Motor neuron (in vitro differentiated cells): ENCODE data around the gene ODR4. TPM values are rescaled to one million over a fixed set of nuclear protein-coding genes. Genes with fewer than 3 reads are reported as not detected.
A peak's percentile ranks its signal among the peaks of the same experiment; 100 is the strongest.
"Not testable (repeated sequence)": the region's sequence is repeated elsewhere in the genome, so short reads cannot be mapped to it uniquely, and the experiment has no call there.

ENCODE experiments used
- ATAC-seq, 8 experiments: fragments of 200-7000 bp; cut with Tn5 transposase; replicated peaks in 6 of 8; 2 replicates each; pipeline ENCODE4 v1.8.0; 2021; ENCODE audit warnings: mild to moderate bottlenecking in 8 of 8, moderate library complexity in 8 of 8
- H3K27ac ChIP-seq, 2 donors: fragments of 250-450 bp; sonication (Bioruptor Pico); 2 replicates each; pipeline ENCODE4 v1.9.0; 2021; ENCODE audit warnings: antibody characterized with exemption in 2 of 2, mild to moderate bottlenecking in 2 of 2, moderate library complexity in 1 of 2
- H3K4me1 ChIP-seq, 2 donors: fragments of 250-450 bp; sonication (Bioruptor Pico); replicated peaks in 1 of 2; 2 replicates each; pipeline ENCODE4 v1.6.1; 2021; ENCODE audit warnings: antibody characterized with exemption in 2 of 2, mild to moderate bottlenecking in 2 of 2, moderate library complexity in 1 of 2
- H3K4me3 ChIP-seq, 5 donors: fragments of 250-450 bp; sonication (Bioruptor Pico); 2 replicates each; pipeline ENCODE4 v1.9.0; 2021; ENCODE audit warnings: antibody characterized with exemption in 5 of 5, mild to moderate bottlenecking in 5 of 5, moderate library complexity in 4 of 5
- WGBS, 10 experiments: fragments of 450-650 bp; shearing (Covaris generic); methylation state at CpG; one replicate each; pipeline ENCODE4 v1.0.0; 2022; 5-methylcytosine and 5-hydroxymethylcytosine counted together
- in situ Hi-C, 9 experiments: fragments of 400-800 bp; cut with MboI; loops; one replicate each; pipeline ENCODE4 v1.15.0; 2021; ENCODE audit warnings: low sequenced_read_pairs in 9 of 9, low pct_unique_long_range_greater_than_20kb in 2 of 9; ENCODE audit not compliant: unreplicated experiment in 9 of 9
- total RNA-seq, 8 experiments: library from RNA; unstranded; fragments of 300-600 nt; gene quantifications; 2 replicates each; pipeline versions ENCODE4 v1.2.3 to v1.2.4, GENCODE V29; 2022

Gene ODR4
- total RNA-seq, 8 experiments from 2014 or later, result 18.7 to 26.9 (median 24.3) TPM

DNA sequence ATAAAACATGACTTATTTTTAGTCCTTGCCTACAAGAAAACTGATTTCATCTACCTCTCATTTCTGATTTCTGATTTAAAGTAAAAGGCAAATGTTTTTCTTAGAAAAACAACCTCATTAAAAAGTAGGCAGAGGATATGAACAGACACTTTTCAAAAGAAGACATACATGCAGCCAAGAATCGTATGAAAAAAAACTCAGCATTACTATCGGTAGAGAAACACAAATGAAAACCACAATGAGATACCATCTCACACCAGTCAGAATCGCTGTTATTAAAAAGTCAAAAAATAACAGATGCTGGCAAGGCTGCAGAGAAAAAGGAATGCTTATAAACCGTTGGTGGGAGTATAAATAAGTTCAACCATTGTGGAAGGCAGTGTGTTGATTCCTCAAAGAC, 16.2 kb downstream of the ODR4 start:
- no peak for ATAC-seq
- Histone ChIP-seq H3K27ac (no peak overlapping the region), H3K4me3 (no peak overlapping the region), H3K4me1 (no peaks in the 10 kb centered on the region)
- in situ Hi-C loops, result loop anchor here in 1 of 9 experiments (25.0 kb wide), 1 partner anchor 595 kb away; no protein-coding TSS in a partner anchor
- WGBS, 10 experiments, result 86 to 96% (median 92%) methylated on average over 4 of the region's 4 CpGs

DNA sequence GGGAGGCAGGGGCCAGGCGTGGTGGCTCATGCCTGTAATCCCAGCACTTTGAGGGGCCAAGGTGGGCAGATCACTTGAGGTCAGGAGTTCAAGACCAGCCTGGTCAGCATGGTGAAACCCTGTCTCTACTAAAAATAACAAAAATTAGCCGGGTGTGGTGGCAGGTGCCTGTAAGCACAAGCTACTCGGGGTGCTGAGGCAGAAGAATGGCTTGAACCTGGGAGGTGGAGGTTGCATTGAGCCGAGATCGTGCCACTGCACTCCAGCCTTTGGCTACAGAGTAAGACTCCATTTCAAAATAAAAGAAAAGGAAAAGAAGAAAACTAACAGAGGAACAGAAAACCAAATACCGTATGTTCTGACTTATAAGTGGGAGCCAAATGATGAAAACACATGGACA, 17.1 kb downstream of the ODR4 start:
- in situ Hi-C loops, result loop anchor here in 1 of 9 experiments (25.0 kb wide), 1 partner anchor 595 kb away; no protein-coding TSS in a partner anchor
- not testable (repeated sequence) for ATAC-seq, H3K27ac ChIP-seq, H3K4me1 ChIP-seq, H3K4me3 ChIP-seq
- 67 to 100% (median 92%) methylated on average over 2 to 6 of the region's 6 CpGs for WGBS, 10 experiments

DNA sequence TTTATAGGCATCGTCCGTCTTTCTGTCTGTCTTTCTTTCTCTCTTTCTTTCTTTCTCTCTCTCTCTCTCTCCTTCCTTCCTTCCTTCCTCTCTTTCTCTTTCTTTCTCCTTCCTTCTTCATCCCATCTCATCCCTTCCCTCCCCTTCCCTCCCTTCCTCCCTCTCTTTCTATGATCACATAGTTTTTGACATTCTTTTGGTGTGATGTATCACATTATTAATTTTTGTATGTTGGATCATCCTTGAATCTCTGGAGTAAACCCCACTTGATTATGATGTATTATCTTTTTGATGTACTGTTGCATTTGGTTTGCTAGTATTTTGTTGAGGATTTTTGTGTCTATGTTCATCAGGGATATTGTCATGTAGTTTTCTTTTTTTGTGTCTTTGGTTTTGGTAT, 25.8 kb downstream of the ODR4 start:
- H3K27ac ChIP-seq, H3K4me3 ChIP-seq, ATAC-seq, H3K4me1 ChIP-seq, in situ Hi-C loops: not testable (repeated sequence)
- 80 to 100% (median 94%) methylated on average over 2 of the region's 2 CpGs; no CpG with 5 or more reads in 1 of the 10 experiments for WGBS, 10 experiments

DNA sequence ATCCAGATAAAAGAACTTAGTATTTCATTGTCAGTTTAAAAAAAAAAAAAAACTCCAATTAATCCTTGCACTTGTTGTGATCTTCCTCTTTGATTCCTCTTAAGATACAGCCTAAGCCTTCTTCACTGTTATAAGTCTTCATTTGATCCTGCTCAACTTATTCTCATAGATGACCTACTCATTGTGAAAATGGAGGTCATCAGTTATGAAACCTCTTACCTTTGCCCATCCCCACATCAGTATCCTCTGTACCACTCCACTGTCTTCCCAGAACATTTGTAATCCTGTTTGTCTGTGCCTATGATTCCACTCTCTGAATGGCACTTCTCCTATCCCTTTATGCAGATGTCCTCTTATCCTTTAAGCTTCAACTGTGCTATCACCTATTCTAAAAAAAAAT, 28.0 kb downstream of the ODR4 start:
- in situ Hi-C loops, result no loop called here
- Histone ChIP-seq H3K27ac (no peak overlapping the region), H3K4me3 (no peak overlapping the region), H3K4me1 (no peaks in the 10 kb centered on the region)
- ATAC-seq, result no peak

DNA sequence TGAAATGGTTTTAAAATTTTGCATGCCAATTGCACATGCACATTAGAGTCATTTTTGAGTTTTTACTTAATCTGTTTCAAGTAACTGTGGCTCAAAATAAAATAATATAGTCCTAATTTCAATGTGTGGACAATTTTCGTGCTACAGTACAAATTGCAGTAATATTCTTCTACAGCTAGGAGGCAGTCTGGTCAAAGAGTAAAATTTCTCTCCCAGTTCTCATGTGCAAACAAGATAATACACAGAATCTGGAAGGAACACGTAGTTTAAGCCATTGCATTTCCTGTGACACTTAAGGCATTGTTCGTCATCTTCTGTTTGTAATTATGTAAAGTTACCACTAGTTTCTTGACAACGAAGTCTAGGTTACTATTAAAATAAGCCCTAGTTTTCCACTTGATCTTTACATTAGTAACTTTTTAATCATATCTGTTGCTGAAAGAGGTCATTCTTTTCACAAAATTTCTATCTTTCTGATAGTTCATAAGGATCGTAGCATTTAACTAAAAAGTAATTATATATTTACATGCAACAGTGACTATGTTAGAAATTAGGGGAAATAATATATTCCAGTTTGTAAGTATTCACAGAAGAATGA, 28.9 kb downstream of the ODR4 start:
- in situ Hi-C loops, result no loop called here
- H3K4me3 ChIP-seq, result no peak overlapping the region
- WGBS, 10 experiments, result 9 to 92% (median 70%) methylated on average over 2 to 5 of the region's 5 CpGs
- ATAC-seq, result peak in 3 of 8 experiments; percentile 33 to 73 (median 64)
- H3K27ac ChIP-seq, result no peak overlapping the region
- no peaks in the 10 kb centered on the region for H3K4me1 ChIP-seq

DNA sequence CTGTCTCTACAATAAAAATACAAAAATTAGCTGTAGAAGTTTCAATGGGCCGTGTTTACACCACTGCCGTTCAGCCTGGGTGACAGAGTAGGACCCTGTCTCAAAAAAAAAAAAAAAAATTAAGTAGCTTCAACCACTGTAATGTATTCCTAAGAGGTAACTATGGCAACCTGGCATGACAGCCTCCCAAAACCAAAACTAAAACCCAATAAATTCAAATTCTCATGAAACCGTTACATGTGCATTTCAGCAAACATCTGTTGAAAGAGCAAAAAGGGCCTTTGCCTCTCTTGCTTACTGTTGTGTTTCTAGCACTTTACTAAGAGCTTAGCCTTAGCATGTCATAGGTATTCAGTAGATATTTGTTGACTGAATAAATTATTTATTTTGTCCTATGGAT, 33.5 kb downstream of the ODR4 start:
- WGBS, 10 experiments, result 75 to 100% (median 93%) methylated on average over 1 to 3 of the region's 3 CpGs; no CpG with 5 or more reads in 2 of the 10 experiments
- H3K27ac ChIP-seq, result no peak overlapping the region
- peak in 3 of 8 experiments; percentile 23 to 79 (median 64) for ATAC-seq
- H3K4me3 ChIP-seq, result no peak overlapping the region
- in situ Hi-C loops, result no loop called here
- H3K4me1 ChIP-seq, result no peaks in the 10 kb centered on the region

DNA sequence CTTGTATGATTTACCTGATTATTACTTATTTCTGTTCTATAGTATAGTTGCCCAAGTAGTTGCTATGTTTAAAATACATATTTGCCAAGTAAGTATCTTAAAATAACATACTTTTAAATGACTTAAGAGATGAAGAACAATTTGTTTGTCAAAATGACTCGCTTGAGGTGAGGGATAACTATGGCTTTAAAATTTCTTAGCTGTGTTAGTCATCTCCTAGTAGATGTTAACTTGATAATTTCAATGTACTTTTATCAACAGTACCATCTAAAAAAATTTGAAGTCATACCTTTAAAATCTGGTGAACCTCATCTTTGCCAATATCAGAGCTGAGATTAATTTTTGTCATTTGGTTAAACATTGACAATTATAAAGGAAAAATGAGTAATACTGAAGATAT, 37.7 kb downstream of the ODR4 start:
- in situ Hi-C loops, result no loop called here
- Histone ChIP-seq H3K4me3 (no peak overlapping the region), H3K27ac (no peak overlapping the region), H3K4me1 (no peaks in the 10 kb centered on the region)
- 88 to 100% (median 100%) methylated on average over 1 of the region's 1 CpG; no CpG with 5 or more reads in 2 of the 10 experiments for WGBS, 10 experiments
- no peak for ATAC-seq

DNA sequence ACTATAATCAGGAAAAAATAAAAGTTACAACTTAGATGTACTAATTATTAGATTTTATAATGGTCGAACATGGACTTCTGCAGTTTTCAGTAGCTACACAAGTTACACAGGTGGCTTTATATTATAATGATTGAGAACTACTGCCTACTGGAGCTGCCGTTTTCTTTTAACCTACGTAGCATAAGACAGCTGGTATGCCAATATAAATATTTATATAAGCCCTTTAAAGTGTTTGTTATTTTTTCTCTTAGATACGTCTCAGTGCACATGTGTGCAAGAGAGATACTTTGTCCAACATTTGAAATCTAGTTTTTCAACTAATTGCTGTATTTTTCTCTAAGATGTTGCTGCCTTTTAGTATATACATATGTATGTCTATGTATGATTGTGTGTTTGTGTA, 42.9 kb downstream of the ODR4 start:
- WGBS, 10 experiments, result 67 to 100% (median 100%) methylated on average over 1 to 4 of the region's 4 CpGs; no CpG with 5 or more reads in 1 of the 10 experiments
- peak in 1 of 8 experiments; percentile 42 for ATAC-seq
- Histone ChIP-seq H3K4me1 (no peaks in the 10 kb centered on the region), H3K27ac (no peak overlapping the region), H3K4me3 (no peak overlapping the region)
- in situ Hi-C loops, result no loop called here

DNA sequence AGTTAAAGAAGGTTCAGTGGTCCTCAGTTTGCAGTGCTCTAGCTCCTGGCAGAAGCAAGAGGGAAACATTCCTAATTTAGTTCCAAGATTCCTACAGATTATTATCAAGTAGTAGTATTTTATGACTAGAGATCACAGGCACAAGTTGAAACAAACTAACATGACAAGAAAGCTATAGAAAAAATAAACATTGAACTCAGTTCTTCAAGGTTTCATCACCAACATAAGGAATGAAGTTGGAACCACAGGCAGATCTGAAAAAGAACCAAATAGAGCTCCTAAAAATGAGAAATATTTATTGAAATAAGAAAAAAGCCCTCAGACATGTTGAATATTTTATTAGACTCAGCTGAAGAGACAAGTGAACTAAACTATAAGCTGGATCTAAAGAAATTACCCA, 44.7 kb downstream of the ODR4 start:
- no peaks in the 10 kb centered on the region for H3K4me1 ChIP-seq
- no peak overlapping the region for H3K4me3 ChIP-seq
- in situ Hi-C loops, result no loop called here
- H3K27ac ChIP-seq, result no peak overlapping the region
- no peak for ATAC-seq

DNA sequence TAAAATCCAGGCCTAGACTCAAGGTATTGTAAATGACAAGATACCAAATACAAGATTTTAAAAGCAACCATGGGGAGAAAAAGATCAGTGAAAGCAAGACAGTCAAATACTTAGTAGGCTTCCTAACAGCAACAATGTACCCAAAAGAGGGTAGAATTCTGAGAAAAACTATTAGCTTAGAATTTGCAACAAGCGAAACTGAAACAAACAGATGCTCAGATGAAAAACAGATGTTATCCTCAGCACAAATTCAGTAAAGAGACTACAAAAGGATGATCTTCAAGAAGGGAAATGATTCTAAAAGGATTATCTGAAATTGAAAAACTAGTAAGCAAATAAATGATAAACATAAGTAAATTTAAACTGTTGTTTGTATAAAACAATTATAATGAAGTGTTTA, 45.3 kb downstream of the ODR4 start:
- peak in 2 of 8 experiments; percentile 59 to 68 for ATAC-seq
- Histone ChIP-seq H3K27ac (no peak overlapping the region), H3K4me1 (no peaks in the 10 kb centered on the region), H3K4me3 (no peak overlapping the region)
- in situ Hi-C loops, result no loop called here
- WGBS, 10 experiments, result 60 to 100% (median 95%) methylated on average over 1 of the region's 1 CpG

DNA sequence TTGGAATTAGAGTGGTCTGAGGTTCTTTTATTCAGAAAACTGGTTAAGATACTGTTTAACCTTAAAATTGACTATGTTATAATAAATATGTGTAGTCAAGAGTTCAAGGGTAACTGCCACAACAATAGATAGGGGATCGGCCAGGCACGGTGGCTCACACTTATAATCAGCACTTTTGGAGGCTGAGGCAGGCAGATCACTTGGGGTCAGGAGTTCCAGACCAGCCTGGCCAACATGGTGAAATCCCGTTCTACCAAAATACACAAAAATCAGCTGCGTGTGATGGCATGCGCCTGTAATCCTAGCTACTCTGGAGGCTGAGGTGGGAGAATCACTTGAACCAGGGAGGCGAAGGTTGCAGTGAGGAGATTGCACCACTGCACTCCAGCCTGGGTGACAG, 45.8 kb downstream of the ODR4 start:
- Histone ChIP-seq H3K4me3 (no peak overlapping the region), H3K4me1 (no peaks in the 10 kb centered on the region), H3K27ac (no peak overlapping the region)
- 83 to 100% (median 88%) methylated on average over 1 to 6 of the region's 6 CpGs; no CpG with 5 or more reads in 1 of the 10 experiments for WGBS, 10 experiments
- no peak for ATAC-seq
- in situ Hi-C loops, result no loop called here

DNA sequence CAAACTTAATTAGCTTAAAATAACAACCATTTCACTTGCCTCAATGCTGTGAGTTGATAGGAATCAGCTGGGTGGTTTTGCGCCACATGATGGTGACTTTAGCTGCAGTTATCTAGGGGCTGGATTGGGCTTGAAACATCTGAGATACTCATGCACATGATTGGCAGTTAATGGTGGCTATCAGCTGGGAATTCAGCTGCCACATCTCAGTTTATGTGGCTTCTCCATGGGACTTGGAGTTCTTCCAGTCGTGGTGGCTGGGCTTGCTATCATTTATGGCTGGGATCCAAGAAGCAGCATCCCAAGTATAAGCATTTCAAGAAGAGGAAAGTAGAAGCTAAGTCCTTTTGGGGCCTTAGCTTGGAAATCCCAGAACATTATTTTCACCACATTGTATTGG, 48.9 kb downstream of the ODR4 start:
- Histone ChIP-seq H3K4me3 (no peak overlapping the region), H3K4me1 (no peaks in the 10 kb centered on the region), H3K27ac (no peak overlapping the region)
- in situ Hi-C loops, result no loop called here
- ATAC-seq, result no peak
- 54 to 100% (median 98%) methylated on average over 1 to 2 of the region's 2 CpGs; no CpG with 5 or more reads in 4 of the 10 experiments for WGBS, 10 experiments

DNA sequence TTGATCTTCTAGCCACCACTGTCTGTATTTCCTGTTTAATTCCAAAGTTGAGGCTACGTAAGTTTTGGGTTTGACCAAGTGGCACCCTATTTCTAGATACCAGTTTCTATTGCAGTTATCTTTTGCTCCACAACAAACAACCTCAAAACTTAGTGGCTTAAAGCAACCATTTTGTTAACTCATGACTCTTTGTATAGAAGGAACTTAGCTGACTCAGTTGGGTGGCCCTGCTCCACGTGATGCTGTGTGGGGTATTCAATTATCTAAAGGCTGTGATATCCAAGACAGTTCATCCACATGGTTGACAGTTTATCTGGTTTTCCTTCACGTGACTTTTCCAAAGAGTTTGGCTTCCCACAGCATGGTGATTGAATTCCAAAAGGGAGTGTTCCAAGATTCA, 50.5 kb downstream of the ODR4 start:
- in situ Hi-C loops, result no loop called here
- H3K27ac ChIP-seq, result no peak overlapping the region
- no peak overlapping the region for H3K4me3 ChIP-seq
- no peaks in the 10 kb centered on the region for H3K4me1 ChIP-seq
- WGBS, 10 experiments, result 71 to 94% (median 84%) methylated on average over 1 to 3 of the region's 3 CpGs; no CpG with 5 or more reads in 3 of the 10 experiments
- ATAC-seq, result no peak

DNA sequence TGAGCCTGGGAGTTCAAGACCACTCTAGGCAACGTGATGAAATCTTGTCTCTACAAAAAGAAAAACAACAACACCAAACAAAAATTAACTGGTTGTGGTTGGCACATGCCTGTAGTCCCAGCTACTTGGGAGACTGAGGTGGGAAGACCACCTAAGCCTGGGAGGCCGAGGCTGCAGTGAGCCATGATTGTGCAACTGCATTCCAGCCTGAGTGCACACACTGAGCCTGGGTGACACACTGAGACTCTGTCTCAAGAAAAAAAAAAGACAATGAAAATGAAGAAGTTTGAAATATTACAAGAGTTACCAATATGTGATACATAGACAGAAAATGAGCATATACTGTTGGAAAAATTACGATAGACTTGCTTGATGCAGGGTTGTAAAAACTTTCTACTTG, 53.4 kb downstream of the ODR4 start:
- no peak overlapping the region for H3K27ac ChIP-seq
- H3K4me3 ChIP-seq, result no peak overlapping the region
- in situ Hi-C loops, result no loop called here
- ATAC-seq, result no peak
- no peaks in the 10 kb centered on the region for H3K4me1 ChIP-seq
- 45 to 100% (median 95%) methylated on average over 1 to 3 of the region's 3 CpGs for WGBS, 10 experiments
